CD4-positive, alpha-beta T cell treated with Interleukin-21 for 1 hour (primary cell): ENCODE measurements around the gene PACRG.

Experiments
- DNase-seq: peaks from one replicate; pipeline ENCODE4 v3.0.0-alpha.2; 2020

Gene PACRG

DNA sequence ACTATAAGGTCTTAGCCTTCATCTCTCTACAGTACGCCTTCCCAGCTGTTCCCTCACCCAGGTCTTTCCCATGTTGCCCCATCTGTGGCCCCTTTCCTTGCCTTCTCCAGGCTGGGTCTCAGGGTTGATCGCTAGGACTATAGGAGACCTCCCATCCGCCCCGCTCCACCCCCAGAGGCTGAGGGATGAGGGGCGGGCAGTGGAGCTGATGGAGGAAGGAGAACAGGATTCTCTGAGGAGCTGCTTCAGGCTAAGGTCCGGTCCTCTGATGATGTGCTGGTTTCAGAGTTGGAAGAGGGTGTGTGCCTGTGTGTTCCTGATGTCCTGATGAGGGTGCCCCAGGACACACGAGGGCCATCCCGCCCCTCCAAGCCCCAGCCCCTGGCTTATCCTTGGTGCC, 531.9 kb downstream of the PACRG start:
- DNase-seq, result no peak

DNA sequence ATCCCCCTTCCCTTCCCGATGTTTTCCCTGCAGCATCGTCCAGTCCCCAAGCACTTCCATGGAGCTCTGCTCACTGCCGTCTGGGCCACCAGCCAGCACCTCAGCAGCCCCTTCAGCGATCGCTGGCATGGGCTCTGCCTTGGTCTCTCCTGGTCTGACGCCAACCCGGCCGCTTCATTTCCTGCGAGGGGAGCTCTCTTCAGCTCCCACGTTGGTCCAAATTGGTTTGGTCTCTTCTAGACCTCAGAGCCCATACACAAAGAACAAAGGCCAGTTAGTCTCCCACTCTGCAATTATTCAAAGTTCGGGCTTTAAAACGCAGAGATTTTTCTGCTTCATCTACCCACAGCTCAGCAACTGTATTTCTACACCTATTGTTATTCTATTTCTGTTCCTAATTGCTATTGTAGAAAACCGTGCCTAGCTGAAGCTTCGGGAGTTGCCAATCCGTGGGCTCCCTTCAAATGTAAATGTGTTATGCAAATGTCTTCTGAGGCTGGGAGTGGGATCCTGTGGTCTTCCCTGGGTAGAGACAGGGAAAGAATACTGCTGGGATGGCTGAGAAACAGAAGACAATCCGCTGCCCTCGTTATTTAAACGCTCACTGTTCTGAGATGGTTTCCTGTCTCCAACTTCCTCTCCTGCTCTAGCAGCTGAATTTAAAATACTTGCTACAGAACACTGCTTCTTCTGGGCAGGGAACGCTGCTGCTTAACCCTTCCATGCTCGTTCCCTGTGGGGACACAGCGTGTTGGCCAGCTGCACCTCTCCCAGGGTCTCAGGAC, 532.5 kb downstream of the PACRG start:
- DNase-seq, result no peak

DNA sequence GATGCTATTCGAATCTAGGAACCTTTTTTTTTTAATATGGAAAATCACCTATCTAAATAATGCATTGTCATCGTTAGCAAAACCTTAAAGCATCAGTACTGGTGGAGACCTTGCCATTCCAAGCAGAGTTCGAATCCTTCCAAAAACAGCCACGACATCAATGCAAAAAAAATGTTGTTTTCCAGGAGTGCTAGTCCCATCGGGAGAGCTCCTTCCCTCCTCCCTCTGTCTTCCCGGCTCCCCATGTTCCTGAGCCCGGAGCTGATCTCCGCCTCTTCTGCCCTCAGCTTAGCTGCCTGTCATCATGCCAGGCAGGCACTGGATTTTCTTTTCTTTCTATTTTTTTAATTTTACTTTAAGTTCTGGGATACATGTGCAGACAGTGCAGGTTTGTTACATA, 533.1 kb downstream of the PACRG start:
- DNase-seq, result no peak

DNA sequence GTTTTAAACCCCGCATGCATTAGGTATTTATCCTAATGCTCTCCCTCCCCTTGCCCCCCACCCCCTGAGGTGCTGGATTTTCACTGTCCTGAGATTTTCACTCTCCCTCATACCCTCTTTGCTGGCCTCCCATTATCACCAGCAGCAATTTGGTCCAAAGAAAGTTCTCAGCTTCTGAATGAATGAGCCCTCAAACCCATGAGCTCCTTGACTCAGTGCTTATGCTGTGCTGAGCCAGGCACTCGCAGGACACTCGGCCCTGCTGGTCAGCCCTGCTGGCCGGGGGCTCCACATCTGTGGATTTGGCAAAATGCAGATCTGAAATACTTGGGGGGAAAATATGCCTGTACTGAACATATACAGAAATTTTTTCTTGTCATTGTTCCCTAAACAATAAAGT, 533.6 kb downstream of the PACRG start:
- no peak for DNase-seq

DNA sequence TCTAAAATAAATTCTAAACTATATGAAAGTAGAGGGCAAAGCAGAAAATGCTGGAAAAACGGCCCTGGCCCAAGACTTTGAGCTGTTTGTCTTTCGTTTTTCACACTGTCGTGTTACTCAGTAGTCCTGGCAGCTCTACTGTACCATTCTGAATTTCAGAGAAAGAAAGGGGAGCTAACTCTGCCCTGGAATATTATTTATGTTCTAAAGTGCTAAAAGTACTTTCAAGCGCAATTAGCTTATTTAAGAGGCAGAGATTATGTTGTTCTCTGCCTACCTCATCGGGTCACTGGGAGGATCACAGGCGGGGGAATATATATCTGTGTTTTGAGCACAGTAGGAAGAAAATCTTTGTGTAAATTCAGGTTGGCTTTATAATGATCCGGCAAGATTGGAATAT, 534.3 kb downstream of the PACRG start:
- DNase-seq, result no peak

DNA sequence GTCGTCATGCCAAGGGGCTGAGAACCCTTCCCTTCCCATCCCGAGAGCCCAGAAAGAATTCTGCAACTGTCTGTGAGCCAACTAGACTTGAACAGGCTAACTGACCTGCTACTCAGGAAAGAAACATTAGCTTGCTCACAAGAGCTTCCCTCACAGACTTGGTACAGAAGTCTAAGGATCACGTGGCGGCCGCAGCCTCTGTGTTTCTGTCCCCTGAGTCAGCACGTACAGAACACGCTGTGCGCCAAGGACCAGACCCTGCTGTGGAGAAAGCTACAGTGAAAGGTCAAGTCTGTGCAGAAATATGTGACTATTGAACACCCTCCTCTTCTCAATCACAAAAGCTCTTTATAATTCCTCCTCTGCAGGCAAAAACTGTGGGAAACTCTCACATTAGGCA, 535.4 kb downstream of the PACRG start:
- no peak for DNase-seq

DNA sequence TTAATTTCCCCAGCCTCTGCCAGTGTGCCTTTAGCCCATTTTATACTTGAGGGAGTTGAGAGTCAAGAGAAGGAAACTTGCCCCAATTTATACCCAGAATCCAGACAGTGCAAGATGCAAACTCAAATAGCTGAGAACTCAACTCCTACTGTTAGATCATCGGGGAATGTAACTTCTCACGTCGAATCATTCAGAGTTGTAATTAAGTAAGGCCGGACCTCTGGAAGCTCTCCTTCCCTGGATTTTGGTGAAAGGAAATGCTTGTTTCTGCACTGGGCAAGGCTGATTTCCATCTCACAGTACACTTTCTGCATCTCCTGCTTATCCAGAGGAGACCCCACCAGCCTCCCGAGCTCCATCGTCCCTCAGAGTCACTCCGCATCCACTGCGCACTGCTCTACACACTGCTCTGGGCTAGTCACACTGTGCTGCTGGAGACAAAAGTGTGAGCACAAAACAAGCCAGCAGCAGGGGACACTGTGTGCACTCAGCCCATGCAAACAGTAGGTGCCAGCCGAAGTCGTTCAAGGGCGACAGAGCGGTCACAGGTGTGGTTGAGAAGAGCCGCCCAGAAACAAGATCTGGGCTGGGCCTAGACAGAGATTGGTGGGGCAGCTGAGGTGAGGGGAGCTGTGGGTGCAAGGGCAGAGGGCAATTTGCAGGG, 536.4 kb downstream of the PACRG start:
- DNase-seq, result no peak

DNA sequence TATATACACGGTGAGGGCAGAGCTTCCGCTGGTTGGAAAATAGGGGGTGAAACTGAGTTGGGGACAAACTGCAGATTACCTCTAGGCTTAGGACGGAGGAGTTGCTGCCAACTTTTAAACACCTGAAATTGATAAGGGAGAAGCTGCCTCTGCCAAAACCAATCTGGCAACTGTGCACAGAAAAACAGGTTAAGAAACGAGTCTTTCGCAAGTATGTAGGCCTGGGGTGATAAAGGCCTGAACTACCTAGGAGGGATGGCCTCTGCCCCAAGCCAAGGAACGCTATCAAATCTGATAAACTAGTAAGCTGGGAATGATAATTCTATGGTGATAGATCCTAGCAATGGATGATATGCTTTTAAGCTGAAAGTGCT, 536.9 kb downstream of the PACRG start:
- no peak for DNase-seq

DNA sequence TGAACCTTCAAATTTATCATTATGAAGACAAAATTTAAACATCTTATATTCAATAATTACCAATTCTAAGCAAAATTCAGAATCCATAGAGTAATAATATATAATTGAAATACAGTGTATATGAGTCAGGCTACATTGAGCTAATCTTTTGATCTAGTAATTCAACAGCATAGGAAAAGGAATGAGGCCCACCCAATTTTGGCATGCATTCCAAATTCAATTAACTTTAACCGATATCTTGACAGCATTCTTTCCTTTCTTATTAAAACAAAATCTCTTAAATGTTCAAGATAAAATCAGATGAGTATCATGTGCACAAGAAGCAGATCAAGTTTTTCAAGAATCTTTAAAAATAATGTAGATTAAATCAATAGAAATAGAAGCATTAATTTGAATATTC, 553.9 kb downstream of the PACRG start:
- DNase-seq, result no peak

DNA sequence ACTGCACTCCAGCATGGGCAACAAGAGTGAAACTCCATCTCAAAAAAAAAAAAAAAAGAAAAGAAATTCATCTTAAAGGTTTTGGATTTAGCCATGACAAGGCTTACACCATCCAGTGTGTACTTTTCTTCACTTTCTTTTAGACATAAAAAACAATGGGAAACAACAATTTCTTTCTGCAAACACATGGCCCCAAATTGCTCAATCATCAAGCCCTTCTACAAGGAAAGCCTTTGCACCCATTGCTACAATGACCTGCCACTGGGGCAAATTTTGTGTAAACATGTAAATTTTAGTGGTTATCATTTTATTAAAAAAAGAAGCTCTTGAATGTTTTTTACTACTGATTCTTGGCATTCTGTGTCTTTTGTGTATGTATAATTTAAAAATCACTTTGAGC, 554.9 kb downstream of the PACRG start:
- DNase-seq, result no peak

DNA sequence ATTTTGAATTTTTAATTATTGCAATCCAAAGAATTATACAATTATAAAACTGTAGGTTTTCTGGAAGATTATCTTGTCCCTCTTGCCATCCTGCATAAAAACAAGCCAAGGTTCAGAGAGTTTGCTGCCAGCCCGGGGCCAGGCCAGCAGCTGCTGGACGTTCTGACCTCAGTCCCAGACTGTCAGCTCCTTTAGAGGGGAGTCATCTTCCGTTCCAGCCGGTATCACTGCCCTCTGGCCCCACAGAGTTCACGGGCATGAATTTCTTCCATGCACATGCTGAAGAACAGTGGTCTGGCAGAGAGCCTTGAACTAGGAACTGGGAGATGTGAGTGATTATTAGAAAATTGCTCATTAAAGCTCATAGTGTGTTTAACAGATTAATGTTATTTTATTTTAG, 556.4 kb downstream of the PACRG start:
- DNase-seq, result no peak

DNA sequence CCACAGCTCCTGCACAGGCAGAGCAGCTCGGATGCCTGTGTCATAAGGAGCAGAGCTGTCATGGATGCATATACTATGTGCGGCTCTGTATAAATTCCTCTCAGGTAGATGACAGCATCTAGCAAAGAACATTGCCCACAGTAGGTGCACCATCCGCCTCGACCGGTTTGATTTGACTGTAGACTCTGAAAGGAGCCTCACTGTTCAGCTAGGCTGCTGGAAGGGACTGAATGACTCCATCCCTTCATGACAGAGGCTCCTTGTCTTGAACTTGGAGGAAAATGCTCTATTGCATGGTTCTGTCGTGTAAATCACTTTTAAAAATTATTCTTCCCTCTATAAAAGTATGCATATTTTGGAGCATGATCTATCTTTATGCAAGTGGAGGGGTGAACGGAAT, 557.9 kb downstream of the PACRG start:
- DNase-seq, result no peak

DNA sequence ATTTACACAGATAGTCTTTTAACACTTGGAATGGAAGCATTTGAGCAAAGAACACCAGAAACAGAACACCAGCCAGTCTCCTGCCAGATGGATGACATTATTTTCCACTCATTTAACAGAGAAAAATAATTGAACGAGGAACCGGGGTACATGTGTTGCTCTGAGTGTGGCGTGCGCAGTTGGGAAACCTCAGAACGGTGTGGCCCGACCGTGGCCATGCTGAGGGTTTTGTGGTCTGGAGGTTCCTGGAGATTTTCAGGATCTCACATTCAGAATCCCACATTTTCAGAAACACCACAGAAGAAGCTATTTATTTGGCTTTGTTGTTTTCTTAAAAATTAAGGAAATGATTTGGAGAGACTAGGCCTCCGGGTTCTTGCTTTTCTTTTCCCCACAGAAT, 559.9 kb downstream of the PACRG start:
- DNase-seq, result no peak

DNA sequence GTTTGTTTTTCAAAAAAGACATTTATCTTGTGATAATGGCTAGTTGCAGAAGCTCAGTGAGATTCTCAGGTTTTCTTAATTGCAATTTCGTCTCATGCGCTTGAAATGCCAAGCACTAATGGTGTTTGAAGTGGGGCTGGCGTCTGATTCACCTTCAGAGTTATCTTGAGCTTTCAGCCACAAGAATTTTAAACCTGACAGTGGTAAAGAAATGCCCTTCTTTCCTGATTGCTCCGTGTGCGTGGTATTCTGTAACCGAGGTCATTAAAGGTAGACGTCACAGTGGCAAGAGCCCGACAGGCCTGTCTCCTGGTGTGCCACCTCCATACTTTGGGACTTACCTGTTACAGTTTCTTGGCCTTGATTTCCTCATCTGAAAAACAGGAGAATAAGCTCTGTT, 560.3 kb downstream of the PACRG start:
- DNase-seq, result no peak

DNA sequence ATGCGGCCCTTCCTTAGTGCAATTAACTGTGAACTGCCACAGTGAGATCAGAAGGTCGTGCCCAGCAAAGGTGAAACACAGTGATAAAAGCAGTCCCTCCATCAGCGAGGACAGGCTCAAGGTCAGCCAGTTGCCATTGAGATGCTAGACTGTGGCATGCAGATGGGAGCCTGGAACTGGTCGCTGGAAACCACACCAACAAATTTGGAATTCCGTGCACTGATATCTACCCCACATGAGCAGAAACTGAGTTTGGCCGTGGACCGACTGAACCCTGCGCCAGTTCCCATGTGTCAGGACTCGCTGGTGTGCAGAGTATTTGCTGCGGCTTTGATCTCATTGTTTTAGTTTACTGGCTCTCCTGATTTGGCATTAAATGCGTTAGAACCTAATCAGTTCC, 561.1 kb downstream of the PACRG start:
- no peak for DNase-seq

DNA sequence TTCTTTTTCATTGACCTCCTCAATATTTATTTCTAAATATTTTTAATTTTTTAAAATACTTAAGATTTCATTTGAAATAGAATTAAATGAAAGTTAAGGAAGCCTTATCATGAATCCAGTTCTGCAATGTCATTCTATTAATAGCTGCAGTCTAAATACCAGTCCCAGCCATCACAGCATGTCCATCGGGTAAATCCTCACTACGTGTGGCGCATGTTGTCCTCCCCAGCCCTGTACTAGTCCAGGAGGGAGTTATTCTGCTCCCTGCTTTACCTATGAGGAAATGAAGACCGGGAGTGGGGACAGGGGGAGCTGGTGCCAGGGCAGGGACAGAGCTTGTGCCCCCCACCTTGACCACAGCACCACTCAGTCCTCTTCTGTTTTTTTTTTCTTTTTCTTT, 561.7 kb downstream of the PACRG start:
- DNase-seq, result no peak

DNA sequence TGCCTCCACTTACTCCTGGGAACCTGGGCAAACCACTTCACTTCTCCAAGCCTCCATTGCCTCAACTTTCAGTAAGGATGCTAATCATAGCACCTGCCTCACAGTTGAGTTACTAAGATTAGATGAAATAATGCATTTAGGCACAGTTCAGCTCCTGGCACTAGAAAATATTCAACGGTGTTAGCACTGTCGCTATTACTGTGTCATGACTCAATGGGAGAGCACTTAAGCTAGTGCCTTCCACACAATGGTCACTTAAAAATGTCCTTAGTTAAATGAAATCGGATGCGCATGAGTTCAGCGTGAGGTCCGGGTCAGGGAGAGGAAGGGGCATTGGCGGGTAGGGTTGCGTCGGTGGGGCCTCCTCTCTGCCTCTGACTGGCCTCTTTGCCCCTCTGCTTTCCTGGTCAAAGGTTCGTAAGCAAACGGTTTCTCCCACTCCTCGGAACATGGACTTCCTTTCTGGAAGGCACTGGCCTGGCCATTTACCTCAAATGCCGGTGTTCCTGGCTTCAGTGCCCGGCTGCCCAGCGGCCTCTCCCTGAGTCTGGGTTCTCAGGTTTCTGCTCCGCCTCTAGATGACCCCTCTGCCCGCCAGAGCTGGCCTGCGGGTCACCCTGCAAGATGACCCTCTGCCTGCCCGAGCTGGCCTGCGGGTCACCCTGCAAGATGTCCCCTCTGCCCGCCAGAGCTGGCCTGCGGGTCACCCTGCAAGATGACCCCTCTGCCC, 562.9 kb downstream of the PACRG start:
- no peak for DNase-seq

DNA sequence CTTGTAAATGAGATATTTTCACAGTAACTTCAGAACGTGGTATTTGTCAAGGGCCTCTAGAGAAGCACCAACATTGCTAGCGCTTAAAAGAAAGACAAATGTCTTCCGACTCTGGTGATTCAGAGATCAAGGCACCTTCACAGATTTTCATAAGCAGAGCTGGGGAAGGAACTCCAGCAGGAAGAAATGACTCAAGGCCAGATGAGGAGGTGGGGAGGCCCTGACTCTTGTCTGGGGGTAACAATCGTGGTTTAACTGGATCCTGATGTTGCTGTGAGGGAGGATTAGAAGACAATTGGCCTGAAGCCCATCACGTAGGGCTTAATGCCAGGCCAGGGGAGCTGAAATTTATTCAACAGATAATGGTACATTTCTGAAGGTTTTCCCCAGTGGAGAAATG, 563.8 kb downstream of the PACRG start:
- no peak for DNase-seq

DNA sequence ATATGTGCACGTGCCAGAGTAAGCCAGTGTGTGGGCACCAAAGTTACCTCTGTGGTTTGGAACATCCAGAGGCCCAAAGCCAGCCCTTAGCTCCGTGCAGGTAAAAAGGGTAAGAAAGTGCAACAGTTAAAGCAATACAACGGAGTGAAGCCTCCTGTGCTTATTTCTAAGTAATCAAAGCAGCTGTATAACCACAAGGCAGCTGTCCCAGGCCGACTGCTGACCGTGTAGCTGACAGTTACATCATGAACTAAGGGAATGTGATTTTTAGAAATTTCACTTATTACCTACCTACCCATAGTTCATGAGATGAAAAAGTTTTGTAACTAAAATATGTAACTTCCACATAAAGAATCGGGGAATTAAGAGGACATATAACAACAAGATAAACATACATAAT, 565.5 kb downstream of the PACRG start:
- no peak for DNase-seq

DNA sequence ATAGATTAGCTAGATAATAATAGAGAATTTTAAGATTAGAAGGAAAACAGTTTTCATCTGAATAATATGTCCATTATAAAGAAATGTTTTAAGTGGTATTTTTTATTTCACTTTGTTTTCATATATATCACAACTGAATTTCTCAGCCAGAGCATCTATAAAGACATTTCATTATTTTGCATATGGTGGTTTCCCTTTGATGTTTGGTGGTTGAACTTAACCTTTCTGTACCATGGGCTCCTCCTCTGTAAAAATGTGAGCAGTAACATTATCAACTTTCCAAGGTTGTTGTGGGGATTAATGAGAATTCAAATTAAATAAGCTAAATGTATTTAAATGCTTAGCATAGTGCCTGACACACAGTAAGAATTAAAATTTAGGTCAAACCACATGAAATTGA, 567.0 kb downstream of the PACRG start:
- no peak for DNase-seq

DNA sequence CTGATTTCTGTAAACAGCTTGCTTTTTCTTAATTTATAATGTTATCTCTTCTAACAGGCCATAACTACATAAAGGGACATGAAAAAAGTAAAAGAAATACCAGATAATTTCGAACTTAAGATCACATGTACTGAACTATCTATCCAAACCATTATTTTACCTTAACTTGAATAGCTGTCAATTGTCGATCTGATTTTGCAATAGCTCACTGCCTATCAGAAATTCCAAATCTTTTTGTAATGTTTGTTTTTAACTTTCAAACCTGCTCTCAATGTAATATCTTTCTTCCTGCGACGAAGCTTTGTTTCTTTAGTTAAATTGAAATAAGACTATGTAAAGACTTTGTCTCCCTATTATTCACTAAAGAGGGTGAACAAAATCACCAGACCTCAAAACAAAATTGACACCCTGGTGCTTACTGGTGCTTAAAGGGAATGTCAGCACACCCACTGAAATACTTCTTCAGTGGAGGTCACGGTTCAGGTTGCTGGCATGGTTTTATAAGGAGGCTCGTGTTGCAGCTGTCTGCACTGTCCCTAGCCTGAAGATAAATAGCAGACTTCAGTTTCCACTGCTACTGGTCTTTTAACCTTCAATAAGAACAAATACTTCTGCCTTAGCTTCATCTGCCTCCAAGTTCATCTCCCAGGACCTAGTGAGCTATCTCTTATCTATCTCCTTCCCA, 569.2 kb downstream of the PACRG start:
- DNase-seq, result no peak

DNA sequence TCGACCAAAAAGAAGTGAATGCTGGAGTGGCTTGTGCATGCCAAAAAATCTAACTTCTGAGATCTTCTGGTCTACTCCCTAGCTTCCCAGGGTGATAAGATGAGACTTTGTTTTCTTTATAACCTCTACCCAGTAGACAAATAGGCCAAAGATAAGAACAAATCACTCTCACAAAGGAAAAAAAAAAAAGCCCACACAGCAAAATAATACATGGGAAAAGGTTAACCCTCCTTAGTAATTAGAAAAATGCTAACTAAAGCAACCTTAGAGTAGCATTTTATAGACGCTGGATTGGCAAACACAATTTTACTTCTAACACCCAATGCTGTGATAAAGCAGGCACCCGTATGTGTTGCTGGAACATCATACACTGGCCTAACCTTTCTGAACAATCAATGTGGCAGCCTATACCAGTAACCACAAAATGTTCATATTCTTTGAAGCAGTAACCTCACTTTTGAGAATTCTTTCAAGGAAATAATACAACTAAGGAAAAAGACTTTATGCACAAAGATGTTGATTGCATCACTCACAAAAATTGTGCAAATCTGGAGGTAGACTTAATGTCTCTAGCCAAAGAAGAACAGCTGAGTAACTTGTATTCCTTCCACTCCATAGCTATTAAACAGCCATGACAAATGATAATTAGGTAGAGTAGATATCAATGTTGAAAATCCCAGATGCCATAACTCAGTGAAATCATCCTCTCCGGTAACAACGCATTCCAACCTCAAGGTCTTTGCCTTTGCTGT, 570.5 kb downstream of the PACRG start:
- DNase-seq, result no peak

DNA sequence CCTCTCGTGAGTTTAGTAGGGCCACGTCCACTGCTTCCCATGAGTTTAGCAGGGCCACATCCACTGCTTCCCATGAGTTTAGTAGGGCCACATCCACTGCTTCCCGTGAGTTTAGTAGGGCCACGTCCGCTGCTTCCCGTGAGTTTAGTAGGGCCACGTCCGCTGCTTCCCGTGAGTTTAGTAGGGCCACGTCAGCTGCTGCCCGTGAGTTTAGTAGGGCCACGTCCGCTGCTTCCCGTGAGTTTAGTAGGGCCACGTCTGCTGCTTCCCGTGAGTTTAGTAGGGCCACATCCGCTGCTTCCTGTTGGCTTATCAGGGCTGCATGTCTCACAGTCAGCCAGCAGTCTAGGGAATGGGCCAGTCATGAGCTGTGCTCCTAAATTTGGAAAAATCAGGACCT, 573.1 kb downstream of the PACRG start:
- DNase-seq, result no peak
